NCI-H82 (cell line): ENCODE data around the gene PMEPA1.

Experiments
- DNase-seq: peaks from one replicate; lab custom pipeline; 2025; lab: John Stamatoyannopoulos, UW

The PMEPA1 gene

DNA sequence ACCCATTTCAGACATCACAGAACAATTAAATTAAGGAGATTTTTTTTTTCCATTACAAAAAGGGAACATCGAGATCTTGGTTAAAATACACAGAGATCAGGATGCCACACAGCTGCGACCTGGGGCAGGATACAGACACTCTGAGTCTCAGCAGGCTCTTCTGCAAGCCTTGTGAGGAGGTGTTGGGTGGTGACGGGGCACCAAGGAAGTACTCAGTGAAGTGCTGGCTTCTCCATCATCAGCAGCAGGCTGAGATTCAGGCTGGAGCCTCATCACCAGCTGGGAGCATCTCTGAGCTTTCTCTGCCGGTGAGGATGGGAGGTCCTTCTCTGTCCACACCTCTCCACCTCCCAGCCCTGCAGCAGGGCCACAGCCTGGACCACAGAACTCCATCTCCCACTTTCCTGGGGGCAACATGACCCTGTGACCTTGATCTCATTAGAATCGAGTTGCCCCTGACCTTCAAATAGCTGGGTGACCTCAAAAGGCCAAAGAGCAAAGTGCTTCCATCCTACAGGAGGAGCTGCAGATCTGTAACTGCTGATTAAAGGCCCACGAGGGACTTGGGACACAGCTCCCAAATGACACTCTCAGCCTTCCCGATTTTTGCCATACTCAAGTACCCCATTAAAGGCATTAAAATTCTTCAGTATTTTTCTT lies 16.0 kb downstream of the PMEPA1 start:
- DNase-seq, result no peak

- no peak for DNase-seq
Observed at GRCh38 chr20:57693002-57693582, 16.7 kb downstream of the PMEPA1 start.

DNA sequence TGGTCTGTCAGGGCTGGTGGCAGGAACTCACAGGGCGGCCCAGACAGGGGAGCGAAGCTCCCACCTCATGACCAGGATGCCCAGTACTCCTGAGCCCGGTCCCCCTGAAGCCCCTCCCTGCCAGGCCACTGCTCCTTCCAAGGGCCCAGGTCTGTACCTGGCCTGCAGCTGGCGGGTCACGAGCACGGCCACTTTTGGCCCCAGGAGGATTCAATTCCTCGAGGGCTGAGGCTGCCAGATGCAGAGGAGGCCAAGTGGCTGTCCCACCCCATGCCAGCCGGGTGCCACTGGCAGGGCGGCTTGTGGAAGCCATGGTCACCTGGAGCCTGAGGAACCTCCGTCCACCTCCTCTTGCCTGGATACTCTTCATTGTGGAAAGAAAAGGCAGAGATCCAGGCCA lies 17.4 kb downstream of the PMEPA1 start:
- DNase-seq, result no peak

- no peak for DNase-seq
Observed at GRCh38 chr20:57691699-57692098, 18.1 kb downstream of the PMEPA1 start.

GRCh38 chr20:57690525-57690924 lies 19.3 kb downstream of the PMEPA1 start:
- DNase-seq, result no peak

GRCh38 chr20:57689745-57690481 lies 19.9 kb downstream of the PMEPA1 start:
- DNase-seq, result no peak

DNA sequence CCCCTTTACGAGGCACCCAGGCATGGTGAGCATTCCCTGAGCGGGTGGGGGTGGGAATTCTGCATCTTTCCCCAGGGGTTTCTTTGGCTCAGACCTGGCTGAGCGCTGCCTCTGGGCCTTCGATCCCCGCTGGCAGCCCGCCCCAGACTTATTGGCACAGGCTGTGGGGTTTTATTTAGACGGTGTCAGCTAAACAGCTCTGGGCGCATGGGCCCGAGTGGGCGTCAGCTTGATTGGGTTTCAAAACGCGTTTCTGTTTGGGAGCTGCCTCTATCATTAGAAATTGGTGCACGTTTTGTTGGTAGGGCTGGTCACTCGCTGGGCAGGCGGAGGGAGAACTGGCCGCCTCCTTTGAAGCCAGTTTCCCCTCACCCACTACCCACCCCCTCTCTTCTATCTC lies 21.0 kb downstream of the PMEPA1 start:
- DNase-seq, result no peak

- no peak for DNase-seq
Observed at GRCh38 chr20:57688295-57688694, 21.5 kb downstream of the PMEPA1 start.

GRCh38 chr20:57686931-57687652 lies 22.7 kb downstream of the PMEPA1 start:
- DNase-seq, result no peak

GRCh38 chr20:57685146-57685758 lies 24.6 kb downstream of the PMEPA1 start:
- peak; percentile 18 for DNase-seq

GRCh38 chr20:57684808-57685140 lies 25.0 kb downstream of the PMEPA1 start:
- DNase-seq, result no peak

DNA sequence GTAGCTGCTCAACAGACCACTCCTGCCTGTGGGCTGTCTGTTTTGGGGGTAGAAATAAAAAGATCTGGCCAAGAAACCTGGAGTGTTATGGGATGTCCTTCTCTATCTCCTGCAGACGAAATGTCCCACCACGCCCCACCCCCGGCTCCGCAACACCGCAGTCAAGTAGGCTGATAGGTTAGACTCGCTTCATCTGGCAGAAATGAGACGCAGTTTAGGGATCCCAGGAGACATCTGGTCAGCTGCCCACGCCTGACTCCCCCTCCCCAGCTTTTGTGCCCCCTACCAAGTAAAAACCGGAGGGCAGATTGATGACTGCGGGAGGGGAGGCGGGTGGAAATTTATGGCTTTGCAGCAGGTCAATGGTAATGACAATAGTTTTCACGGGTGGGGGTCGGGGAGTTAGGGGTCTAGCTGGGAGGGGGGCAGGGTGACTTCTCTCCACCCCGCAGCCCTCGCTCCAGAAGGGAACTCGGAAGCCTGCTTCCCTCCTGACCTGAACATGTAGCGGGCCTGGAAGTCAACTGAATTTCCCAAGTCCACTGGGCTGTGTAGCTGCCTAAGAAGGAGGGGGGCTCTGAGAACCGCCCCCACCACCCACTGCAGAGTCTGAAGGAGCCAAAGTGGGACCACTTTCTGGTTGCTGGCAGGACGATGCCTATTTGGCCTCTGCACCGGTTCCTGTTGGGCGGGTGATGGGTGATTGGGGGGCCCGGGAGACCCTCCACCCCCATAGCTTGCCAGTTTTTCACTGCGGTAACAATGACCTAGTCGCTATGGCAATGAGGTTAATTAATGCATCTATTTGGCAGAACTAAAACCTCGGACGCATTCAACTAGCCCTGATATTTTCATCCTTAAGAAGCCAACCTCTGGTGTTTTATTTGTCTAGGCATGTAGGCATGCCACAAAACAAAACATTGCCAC lies 25.7 kb downstream of the PMEPA1 start:
- peak; percentile 11 for DNase-seq

DNA sequence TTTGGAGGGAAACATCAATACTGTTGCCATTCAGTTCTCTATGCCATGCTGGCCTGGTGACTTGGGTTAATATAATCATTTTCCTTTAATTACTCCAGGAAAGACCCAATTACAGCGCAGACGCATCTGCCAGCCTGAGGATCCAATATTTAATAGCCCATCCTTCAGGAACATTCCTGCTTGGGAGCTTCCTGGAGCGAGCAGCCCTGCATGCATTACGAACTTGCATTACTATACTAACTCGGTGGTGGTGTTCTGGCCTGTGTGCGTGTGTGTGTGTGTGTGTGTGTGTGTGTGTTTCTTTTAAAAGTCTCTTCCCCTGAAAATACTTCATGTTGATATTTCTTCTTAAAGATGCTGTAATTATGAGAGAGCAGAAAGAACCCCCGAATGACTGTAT lies 26.5 kb downstream of the PMEPA1 start:
- no peak for DNase-seq

DNA sequence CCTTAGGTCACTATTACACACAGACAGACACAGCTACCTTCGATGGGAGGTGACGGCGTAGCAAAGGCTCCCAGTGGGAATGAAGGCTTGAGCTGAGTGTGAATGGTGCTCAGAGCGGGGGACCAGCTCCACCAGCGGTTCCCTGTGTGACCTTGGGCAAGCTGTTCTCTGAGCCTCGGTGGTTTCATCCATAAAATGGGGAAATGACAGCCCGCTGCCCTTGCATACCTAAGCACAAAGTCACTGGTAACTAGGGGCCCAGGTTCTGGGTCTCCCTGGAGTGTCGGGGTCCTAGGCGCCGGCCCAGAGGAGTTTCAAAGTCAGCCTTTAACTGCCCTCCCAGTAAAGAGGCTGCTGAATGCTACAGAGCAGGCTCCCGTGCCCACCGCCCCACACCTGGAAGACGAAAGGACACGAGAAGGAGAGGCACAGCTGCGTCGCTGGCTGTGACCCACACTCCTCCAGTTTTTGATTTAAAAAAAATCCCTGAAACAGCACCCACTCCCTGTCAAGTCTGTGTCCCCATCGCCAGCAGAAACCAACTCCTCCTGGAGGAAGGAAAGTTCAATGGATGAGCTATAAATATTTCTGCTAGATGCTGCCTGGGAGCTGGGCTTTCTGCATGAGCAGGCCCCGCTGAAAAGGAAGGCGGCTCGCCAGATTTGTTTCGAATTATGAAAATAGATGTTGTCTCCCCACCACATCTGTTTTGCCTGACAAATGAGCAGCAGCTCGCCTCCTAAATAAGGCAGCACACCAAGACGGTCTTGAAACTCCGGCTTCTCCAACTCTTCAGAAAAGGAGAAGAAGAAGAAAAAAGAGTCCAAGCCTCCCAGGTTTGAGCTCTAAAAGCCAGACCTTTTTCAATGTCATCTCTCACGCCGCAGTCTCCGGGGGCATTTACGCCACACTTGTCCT lies 27.4 kb downstream of the PMEPA1 start:
- DNase-seq, result no peak

DNA sequence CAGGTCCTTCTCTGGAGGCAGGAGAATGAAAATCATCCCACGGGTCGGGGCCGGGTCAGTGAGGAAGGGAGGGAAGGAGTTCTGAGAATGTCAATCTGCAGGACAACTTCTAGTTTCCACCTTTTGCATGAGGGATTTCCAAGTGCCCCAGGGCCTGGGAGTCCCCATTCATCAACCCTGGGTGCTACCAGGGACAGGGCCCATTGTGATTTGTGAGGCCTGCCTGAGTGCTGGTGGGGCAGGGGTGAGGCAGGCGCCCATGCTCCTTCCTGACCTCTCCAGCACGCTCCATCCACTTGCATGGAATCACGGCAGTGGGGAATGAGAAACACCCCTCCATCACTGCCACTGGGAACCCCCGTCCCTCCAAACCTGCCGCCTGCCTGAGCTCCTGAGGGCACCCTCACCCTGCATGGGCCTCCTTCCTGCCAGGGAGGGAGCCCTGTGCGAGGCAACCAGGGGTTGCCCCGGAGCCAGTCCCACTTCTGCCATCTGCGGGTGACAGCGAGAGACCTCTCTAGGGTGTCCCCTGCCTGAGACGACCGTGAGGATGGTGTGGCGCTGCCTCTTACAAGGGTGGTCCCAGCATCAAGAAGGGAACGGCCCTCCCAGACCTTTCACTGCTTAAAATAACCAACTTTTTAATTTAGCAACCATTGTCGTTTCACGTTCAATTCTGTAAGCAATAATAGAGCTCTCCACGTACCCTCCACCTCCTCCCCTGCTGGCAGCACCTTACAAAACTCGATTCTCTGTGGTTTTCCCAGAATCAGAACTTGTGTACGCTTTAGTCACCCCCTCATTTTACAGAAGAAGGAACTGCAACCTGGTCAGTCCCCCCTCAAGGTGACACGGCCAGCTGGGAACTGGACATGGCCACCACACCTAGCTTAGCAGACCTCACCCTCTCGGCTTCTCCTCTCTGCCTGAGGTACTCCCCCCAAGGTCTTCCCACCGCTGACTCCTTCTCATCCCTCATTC lies 28.6 kb downstream of the PMEPA1 start:
- DNase-seq, result no peak

- DNase-seq, result peak; percentile 65
Observed at GRCh38 chr20:57680131-57680716, 29.6 kb downstream of the PMEPA1 start.

- DNase-seq, result peak; percentile 19
Observed at GRCh38 chr20:57679113-57679512, 30.7 kb downstream of the PMEPA1 start.

- peak; percentile 88 for DNase-seq
Observed at GRCh38 chr20:57678340-57678739, 31.5 kb downstream of the PMEPA1 start.

GRCh38 chr20:57677584-57677982 lies 32.2 kb downstream of the PMEPA1 start:
- DNase-seq, result no peak
